Raji (cell line): ENCODE results near the gene SH3BP5.

Experiments
- POLR2A ChIP-seq: IDR thresholded peaks from 2 replicates; pipeline ENCODE4 v1.6.1; 2011; ENCODE audit warnings: low read depth, low read length, control low read depth; ENCODE audit not compliant: insufficient read depth

SH3BP5 gene

GRCh38 chr3:15277861-15278500, 54.4 kb downstream of the SH3BP5 start:
- no peak for TF ChIP-seq POLR2A

- no peak for TF ChIP-seq POLR2A
Observed at GRCh38 chr3:15276028-15276724, 56.2 kb downstream of the SH3BP5 start.

GRCh38 chr3:15273227-15273626, 59.2 kb downstream of the SH3BP5 start:
- no peak for TF ChIP-seq POLR2A

- no peak for TF ChIP-seq POLR2A
Observed at GRCh38 chr3:15272426-15273196, 59.8 kb downstream of the SH3BP5 start.

GRCh38 chr3:15271785-15272381, 60.5 kb downstream of the SH3BP5 start:
- no peak for TF ChIP-seq POLR2A

GRCh38 chr3:15271030-15271429, 61.4 kb downstream of the SH3BP5 start:
- TF ChIP-seq POLR2A: no peak

- TF ChIP-seq POLR2A: no peak
Observed at GRCh38 chr3:15269091-15269989, 63.0 kb downstream of the SH3BP5 start.

- TF ChIP-seq POLR2A: no peak
Observed at GRCh38 chr3:15268033-15268631, 64.3 kb downstream of the SH3BP5 start.

GRCh38 chr3:15267502-15267901, 64.9 kb downstream of the SH3BP5 start:
- no peak for TF ChIP-seq POLR2A

- no peak for TF ChIP-seq POLR2A
Observed at GRCh38 chr3:15266510-15267376, 65.6 kb downstream of the SH3BP5 start.

GRCh38 chr3:15265655-15266509, 66.5 kb downstream of the SH3BP5 start:
- no peak for TF ChIP-seq POLR2A

- TF ChIP-seq POLR2A: no peak
Observed at GRCh38 chr3:15264486-15264885, 67.9 kb downstream of the SH3BP5 start.

GRCh38 chr3:15263926-15264325, 68.5 kb downstream of the SH3BP5 start:
- TF ChIP-seq POLR2A: no peak

- no peak for TF ChIP-seq POLR2A
Observed at GRCh38 chr3:15263120-15263519, 69.3 kb downstream of the SH3BP5 start.
